ENCODE results near the gene MTHFS.

DNA sequence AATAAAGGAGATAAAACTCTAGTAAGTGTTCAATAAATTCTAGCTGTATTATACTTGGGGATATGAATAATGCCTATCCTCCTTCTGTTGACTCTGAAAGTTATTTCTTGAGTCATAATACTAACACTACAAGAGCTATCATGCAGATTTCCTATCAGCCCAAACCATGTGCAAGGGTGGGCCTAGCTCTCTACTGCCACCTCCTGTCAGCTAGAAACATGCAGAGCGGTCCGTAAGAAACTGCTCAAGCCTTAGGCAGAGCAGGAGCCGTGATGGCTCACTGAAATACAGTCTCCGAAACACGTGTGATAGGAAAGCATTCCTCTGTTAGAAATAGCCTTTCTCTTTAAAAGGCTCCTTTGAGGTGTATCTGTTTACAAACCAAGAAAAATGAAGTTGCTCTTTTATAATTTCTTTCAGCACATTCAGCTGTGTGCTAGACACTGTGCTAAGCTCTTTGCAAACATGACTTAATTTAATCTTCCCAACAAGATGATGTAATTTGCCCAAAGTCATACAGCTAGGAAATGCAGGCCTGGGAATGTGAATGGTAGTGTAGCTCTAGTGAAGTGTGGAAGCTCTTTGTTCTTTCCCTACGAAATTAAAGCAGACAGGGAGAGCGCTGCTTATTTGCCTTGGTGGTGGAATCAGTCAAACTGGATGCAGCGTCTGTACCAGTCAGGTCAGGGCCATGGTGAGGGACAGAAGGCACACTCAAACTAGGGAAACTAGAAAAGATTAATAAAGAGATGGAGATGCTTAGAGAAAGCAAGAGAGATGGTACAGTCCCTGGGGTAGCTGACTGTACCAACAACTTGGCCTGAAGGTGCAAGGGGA, 43.1 kb downstream of the MTHFS start:
- TF ChIP-seq CTCF (conservative IDR thresholded peaks at IDR 0.05; ENCODE audit: low read depth, low read length) (peak; percentile 94), EZH2 (IDR thresholded peaks at IDR 0.05; ENCODE audit: borderline replicate concordance, low read depth, low read length, poor library complexity, severe bottlenecking) (no peak)

Data from A673 (cell line).